Upper lobe of right lung (tissue), 1 donor: ENCODE data around the gene CD58. TPM values are rescaled to one million over a fixed set of nuclear protein-coding genes. Genes with fewer than 3 reads are reported as not detected.

ENCODE experiments used
- ATAC-seq: fragments of 200-7000 bp; cut with Tn5 transposase; one replicate; pipeline ENCODE4 v1.9.1; 2020; ENCODE audit warnings: mild to moderate bottlenecking, moderate library complexity
- DNase-seq: peaks from one replicate; pipeline ENCODE4 v3.0.0-alpha.2; 2020
- H3K27ac ChIP-seq: fragments of 200-600 bp; one replicate; pipeline ENCODE4 v1.8.0; 2022
- H3K27me3 ChIP-seq: fragments of 200-600 bp; one replicate; pipeline ENCODE4 v1.8.0; 2022; ENCODE audit warnings: mild to moderate bottlenecking
- H3K36me3 ChIP-seq: fragments of 200-600 bp; one replicate; pipeline ENCODE4 v1.8.0; 2022
- H3K4me1 ChIP-seq: fragments of 200-600 bp; one replicate; pipeline ENCODE4 v1.8.0; 2022
- H3K4me3 ChIP-seq: fragments of 200-600 bp; one replicate; pipeline ENCODE4 v1.8.0; 2022; ENCODE audit warnings: mild to moderate bottlenecking
- H3K9me3 ChIP-seq: fragments of 200-600 bp; one replicate; pipeline ENCODE4 v1.8.0; 2022
- intact Hi-C: fragments of 100-400 bp; cut with DNase I; formaldehyde crosslinking; loops from one replicate; pipeline ENCODE4 v1.11.0; 2022
- total RNA-seq: library from RNA; stranded (reverse); fragmentation: NEBNext Ultra II Directional; extraction: Animal tissue kit (Norgen Biotek cat#: 25700); gene quantifications from one replicate; pipeline ENCODE4 v1.2.1, GENCODE V29; 2021
- TF ChIP-seq, protein P1 (sequence below): fragments of 200-600 bp; IDR thresholded peaks from one replicate; pipeline ENCODE4 v1.8.0; 2022; ENCODE audit warnings: antibody characterized with exemption
- donor health status: DM: no; HTN: yes; CAD: no; lungs with severe emphysema.

Gene CD58
- total RNA-seq, 1 donor from 2014 or later: 33.2 TPM

DNA sequence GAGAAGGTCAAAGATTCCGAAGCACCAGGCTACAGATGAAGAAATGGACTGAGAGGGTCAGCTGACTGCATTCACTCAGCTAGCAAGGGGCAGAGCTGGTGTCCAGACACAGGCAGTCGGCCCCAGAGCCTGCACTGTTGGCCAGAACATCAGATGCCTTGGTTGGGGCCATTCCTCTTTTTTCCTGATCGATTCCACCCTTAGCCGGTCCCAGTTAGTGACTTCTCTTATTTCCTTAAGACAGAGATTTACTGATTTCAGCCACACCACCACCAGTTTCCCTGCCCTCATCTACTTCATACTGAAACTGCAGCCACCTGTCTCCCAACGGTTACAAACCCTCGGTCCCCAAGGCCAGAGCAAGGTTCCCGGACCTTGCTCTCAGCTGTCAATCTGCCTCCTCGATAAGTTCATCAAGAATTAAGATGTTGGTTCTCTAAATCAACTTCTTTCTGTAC is 11.5 kb downstream of the CD58 start:
- no peaks in the 10 kb centered on the region for H3K27me3 ChIP-seq
- intact Hi-C loops: no loop called here
- TF ChIP-seq, protein P1, sequence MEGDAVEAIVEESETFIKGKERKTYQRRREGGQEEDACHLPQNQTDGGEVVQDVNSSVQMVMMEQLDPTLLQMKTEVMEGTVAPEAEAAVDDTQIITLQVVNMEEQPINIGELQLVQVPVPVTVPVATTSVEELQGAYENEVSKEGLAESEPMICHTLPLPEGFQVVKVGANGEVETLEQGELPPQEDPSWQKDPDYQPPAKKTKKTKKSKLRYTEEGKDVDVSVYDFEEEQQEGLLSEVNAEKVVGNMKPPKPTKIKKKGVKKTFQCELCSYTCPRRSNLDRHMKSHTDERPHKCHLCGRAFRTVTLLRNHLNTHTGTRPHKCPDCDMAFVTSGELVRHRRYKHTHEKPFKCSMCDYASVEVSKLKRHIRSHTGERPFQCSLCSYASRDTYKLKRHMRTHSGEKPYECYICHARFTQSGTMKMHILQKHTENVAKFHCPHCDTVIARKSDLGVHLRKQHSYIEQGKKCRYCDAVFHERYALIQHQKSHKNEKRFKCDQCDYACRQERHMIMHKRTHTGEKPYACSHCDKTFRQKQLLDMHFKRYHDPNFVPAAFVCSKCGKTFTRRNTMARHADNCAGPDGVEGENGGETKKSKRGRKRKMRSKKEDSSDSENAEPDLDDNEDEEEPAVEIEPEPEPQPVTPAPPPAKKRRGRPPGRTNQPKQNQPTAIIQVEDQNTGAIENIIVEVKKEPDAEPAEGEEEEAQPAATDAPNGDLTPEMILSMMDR: no peak
- ATAC-seq (no peak), DNase-seq (no peak)
- H3K9me3 ChIP-seq: no peaks in the 10 kb centered on the region
- H3K4me1 ChIP-seq: peaks cover 16% of the 10 kb centered on the region
- H3K4me3 ChIP-seq: no peak overlapping the region
- H3K36me3 ChIP-seq: no peaks in the 10 kb centered on the region
- no peak overlapping the region for H3K27ac ChIP-seq

DNA sequence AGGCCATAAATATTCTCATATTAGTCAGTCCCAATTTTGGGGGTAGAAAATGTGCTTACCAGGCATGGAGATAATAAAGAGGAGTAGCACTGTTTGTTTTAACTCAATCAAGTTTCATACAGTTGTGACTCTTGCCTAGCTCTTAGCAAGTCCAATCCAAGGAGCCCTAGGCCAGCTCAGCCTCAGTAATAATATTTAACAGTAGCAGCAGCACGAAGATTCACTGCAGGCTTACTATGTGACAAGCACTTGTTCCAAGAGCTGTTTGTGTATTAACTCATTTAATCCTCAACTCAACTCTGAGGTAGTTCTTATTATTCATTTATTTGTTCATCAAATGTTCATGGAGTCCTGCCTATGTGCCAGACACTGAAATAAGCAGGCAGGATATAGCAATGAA is 12.3 kb downstream of the CD58 start:
- no peak overlapping the region for H3K4me3 ChIP-seq
- H3K27me3 ChIP-seq: no peaks in the 10 kb centered on the region
- no peak for DNase-seq
- TF ChIP-seq, protein P1: no peak
- no peak overlapping the region for H3K27ac ChIP-seq
- H3K4me1 ChIP-seq: peaks cover 16% of the 10 kb centered on the region
- no peaks in the 10 kb centered on the region for H3K9me3 ChIP-seq
- intact Hi-C loops: no loop called here
- H3K36me3 ChIP-seq: no peaks in the 10 kb centered on the region
- no peak for ATAC-seq

DNA sequence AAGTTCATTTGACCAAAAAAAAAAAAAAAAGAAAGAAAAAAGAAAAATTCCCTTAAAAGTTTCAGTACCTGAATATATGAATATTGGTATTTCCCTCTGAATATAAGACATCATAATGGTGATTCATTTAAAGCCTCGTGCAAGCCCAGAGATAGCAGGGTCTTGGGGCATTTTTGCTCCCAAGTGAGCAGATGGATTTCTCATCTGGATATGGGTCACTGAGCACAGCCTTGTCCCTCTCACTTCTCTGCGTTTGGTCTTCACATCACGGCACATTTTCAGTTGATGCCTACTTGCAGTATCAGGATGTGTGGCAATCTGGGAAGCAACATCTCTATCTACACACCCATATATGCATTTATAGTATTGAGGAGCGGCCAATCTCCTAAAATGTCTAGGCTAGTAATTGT is 12.7 kb downstream of the CD58 start:
- Histone ChIP-seq H3K27me3 (no peaks in the 10 kb centered on the region), H3K9me3 (no peaks in the 10 kb centered on the region), H3K4me1 (peaks cover 16% of the 10 kb centered on the region), H3K27ac (no peak overlapping the region), H3K4me3 (no peak overlapping the region), H3K36me3 (no peaks in the 10 kb centered on the region)
- no peak for ATAC-seq
- intact Hi-C loops: no loop called here
- DNase-seq: no peak
- TF ChIP-seq, protein P1: no peak

DNA sequence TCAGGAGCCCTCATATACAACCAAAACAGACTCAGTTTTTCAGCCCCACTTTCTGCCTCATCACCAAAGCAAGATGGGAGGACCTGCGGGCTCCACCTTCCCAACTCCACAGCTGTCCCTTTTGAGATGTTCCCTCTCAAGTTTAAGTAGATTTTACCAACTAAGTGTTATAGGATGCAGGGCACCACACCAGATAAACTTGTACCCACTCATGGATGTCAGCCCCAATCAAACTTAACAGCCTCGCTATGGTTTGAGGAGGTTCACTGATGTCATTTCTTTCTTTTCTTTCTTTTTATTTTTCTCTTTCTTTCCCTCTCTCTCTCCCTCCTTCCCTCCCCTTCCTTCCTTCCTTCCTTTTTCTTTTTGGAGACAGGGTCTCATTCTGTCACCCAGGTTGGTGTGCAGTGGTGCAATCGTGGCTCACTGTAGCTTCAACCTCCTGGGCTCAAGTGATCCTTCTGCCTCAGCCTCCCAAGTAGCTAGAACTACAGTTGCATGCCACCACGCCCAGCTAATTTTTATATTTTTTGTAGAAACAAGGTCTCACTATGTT is 13.4 kb downstream of the CD58 start:
- Histone ChIP-seq H3K4me3 (no peak overlapping the region), H3K9me3 (no peaks in the 10 kb centered on the region), H3K4me1 (peaks cover 16% of the 10 kb centered on the region), H3K27me3 (no peaks in the 10 kb centered on the region), H3K36me3 (no peaks in the 10 kb centered on the region), H3K27ac (no peak overlapping the region)
- ATAC-seq (no peak), DNase-seq (no peak)
- intact Hi-C loops: no loop called here
- TF ChIP-seq, protein P1: no peak

DNA sequence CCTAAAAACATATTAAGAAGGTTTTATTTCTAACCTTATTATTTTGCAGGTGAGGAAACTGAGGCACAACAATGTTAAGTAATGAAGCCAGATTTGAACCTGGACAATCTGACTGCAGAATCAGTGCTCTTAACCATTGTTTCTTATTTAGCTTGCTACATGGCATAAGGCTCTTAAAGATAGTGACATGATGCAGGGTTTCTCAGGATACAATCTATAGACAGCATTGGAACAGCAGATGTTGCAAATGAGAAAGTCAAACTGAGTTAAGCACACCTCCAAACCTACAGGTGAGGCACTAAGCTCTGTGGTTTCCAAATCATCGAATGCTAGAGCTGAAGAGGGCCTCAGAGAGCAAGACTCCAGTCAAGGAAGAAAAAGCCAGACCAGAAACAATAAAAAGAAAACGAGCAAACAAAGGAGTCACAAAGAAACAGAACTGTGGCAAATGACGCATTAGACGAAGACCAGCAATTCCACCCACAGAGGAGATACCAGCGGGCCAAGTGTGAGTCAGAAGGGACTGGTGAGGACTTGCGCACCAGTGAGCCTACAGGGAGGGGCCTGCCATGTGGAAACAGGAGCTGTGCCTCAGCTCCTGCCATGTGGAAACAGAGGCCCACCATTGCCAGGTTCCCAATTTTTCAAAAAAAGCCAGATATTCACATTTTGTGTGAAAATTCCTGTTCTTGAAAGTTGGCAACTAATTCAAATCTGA is 14.4 kb downstream of the CD58 start:
- peak; percentile 72 for DNase-seq
- no peak overlapping the region for H3K27ac ChIP-seq
- peaks cover 16% of the 10 kb centered on the region for H3K4me1 ChIP-seq
- H3K27me3 ChIP-seq: no peaks in the 10 kb centered on the region
- H3K4me3 ChIP-seq: no peak overlapping the region
- TF ChIP-seq, protein P1: no peak
- peak; percentile 92 for ATAC-seq
- intact Hi-C loops: no loop called here
- H3K36me3 ChIP-seq: no peaks in the 10 kb centered on the region
- no peaks in the 10 kb centered on the region for H3K9me3 ChIP-seq
